H1 (cell line): ENCODE results near the gene KCNQ2. TPM values are rescaled to one million over a fixed set of nuclear protein-coding genes. Genes with fewer than 3 reads are reported as not detected.

Source experiments
- GABPA ChIP-seq: IDR thresholded peaks from 2 replicates; pipeline ENCODE4 v1.6.1; 2011; ENCODE audit warnings: mild to moderate bottlenecking, low read length, moderate library complexity, borderline replicate concordance; ENCODE audit not compliant: insufficient read depth
- NRF1 ChIP-seq: IDR thresholded peaks from 2 replicates; pipeline ENCODE4 v1.6.1; 2011; ENCODE audit warnings: mild to moderate bottlenecking, low read depth, low read length, improper control_type of control experiment
- SP1 ChIP-seq: IDR thresholded peaks from 2 replicates; pipeline ENCODE4 v1.6.1; 2011; ENCODE audit warnings: low read depth, low read length
- polyA plus RNA-seq, 7 experiments: library from polyadenylated mRNA; depleted of rRNA in 3 of 7; stranded (reverse) in 5 of 7; unstranded in 2 of 7; fragments of >200 nt in 5 of 7; fragments of 200-250 nt in 2 of 7; gene quantifications; 1 replicate in 5 of 7; 2 replicates in 1 of 7; 4 replicates in 1 of 7; pipeline versions ENCODE4 v1.2.1 to v1.2.3, GENCODE V29; 2011 to 2013; ENCODE audit warnings: missing spikeins in 2 of 7, mixed read lengths in 2 of 7
- total RNA-seq: library from RNA; stranded (reverse); fragmentation: NEBNext Ultra II Directional; extraction: Animal tissue kit (Norgen Biotek cat#: 25700); gene quantifications from 2 replicates; pipeline ENCODE4 v1.2.1, GENCODE V29; 2021
- TF ChIP-seq, protein P1 (sequence below), 3 experiments: IDR thresholded peaks; 1 replicate in 2 of 3; 2 replicates in 1 of 3; pipeline versions ENCODE4 v1.5.1 to v1.6.1; 2011; ENCODE audit warnings: low read length in 3 of 3, mild to moderate bottlenecking in 3 of 3, inconsistent platforms in 2 of 3, low read depth in 1 of 3, moderate library complexity in 1 of 3; ENCODE audit not compliant: insufficient read depth in 1 of 3; ENCODE audit errors: control extremely low read depth in 1 of 3

The KCNQ2 gene
- total and polyA plus RNA-seq, 2 of the 8 experiments (the other 6 are each of a cell fraction or from before 2014, with no cell fraction given), result 82.6 to 243 TPM

DNA sequence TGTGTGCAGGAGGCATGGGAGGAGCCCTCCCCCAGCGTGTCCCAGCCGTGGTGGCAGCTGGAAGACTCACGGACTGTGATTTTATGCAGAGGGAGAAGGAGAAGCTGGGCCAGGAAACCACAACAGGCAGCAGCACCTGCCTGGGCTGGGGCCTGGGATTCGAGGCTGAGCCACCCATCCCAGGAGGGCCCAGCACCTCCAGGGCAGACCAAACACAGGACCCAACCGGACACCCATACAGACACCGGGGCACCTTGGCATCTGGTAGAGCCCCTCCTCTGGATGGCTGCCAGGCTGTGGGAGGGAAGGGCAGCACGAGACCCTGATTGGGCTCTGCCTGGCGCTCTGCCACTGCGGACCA is 69.6 kb downstream of the KCNQ2 start (continued):
- TF ChIP-seq, protein P1, sequence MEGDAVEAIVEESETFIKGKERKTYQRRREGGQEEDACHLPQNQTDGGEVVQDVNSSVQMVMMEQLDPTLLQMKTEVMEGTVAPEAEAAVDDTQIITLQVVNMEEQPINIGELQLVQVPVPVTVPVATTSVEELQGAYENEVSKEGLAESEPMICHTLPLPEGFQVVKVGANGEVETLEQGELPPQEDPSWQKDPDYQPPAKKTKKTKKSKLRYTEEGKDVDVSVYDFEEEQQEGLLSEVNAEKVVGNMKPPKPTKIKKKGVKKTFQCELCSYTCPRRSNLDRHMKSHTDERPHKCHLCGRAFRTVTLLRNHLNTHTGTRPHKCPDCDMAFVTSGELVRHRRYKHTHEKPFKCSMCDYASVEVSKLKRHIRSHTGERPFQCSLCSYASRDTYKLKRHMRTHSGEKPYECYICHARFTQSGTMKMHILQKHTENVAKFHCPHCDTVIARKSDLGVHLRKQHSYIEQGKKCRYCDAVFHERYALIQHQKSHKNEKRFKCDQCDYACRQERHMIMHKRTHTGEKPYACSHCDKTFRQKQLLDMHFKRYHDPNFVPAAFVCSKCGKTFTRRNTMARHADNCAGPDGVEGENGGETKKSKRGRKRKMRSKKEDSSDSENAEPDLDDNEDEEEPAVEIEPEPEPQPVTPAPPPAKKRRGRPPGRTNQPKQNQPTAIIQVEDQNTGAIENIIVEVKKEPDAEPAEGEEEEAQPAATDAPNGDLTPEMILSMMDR (IDR thresholded peaks at IDR 0.05; ENCODE audit: control extremely low read depth in 1 of 3, insufficient read depth in 1 of 3, low read depth in 1 of 3, low read length in 3 of 3), result no peak
- no peak for TF ChIP-seq NRF1
- TF ChIP-seq SP1, result no peak
- no peak for TF ChIP-seq GABPA
